Astrocyte of the cerebellum (primary cell): ENCODE results near the gene CCDC91.

ENCODE experiments used
- DNase-seq: peaks from one replicate; pipeline ENCODE4 v3.0.0-alpha.2; 2011; ENCODE audit warnings: low read depth
- H3K4me3 ChIP-seq: 2 replicates; pipeline ENCODE4 v1.5.1; 2011; ENCODE audit warnings: mild to moderate bottlenecking, low read depth, low read length, moderate library complexity
- CTCF ChIP-seq: IDR thresholded peaks from 2 replicates; pipeline ENCODE4 v1.5.1; 2012; ENCODE audit warnings: low read length, low read depth, moderate library complexity, mild to moderate bottlenecking; ENCODE audit errors: missing control alignments
- in situ Hi-C: cut with HindIII; loops from 2 replicates; pipeline ENCODE4 v1.10.0; 2017; ENCODE audit warnings: low sequenced_read_pairs

CCDC91 gene

DNA sequence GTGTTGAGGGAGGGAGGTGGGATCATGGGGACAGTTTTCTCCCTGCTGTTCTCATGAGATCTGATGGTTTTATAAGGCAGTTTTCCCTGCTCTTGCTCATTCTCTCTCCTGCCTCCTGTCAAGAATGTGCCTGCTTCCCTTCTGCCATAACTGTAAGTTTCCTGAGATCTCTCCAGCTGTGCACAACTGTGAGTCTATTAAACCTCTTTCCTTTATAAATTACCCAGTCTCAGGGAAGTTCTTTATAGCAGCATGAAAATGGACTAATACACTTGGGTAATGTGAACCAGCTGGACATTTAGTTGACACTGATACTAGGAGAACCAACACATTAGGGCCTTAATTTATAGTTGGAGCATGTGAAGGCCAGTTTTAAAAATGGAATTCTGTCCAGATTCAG is 12.4 kb upstream of the CCDC91 start:
- TF ChIP-seq CTCF, result no peak
- in situ Hi-C loops, result no loop called here

GRCh38 chr12:28178775-28179174 is 11.5 kb upstream of the CCDC91 start:
- in situ Hi-C loops, result no loop called here
- no peak overlapping the region for H3K4me3 ChIP-seq
- TF ChIP-seq CTCF, result no peak
- DNase-seq, result no peak

More for the DNA sequence above, 12.4 kb upstream of the CCDC91 start:
- no peak overlapping the region for H3K4me3 ChIP-seq
- DNase-seq, result no peak

- no peak overlapping the region for H3K4me3 ChIP-seq
- in situ Hi-C loops, result no loop called here
- TF ChIP-seq CTCF, result no peak
- no peak for DNase-seq
These were observed 9.5 kb upstream of the CCDC91 start for GRCh38 chr12:28180786-28181185.

- in situ Hi-C loops, result no loop called here
- no peak for TF ChIP-seq CTCF
These were observed 5.9 kb upstream of the CCDC91 start for GRCh38 chr12:28184375-28184774.

GRCh38 chr12:28186500-28186899 is 3.8 kb upstream of the CCDC91 start:
- no peak overlapping the region for H3K4me3 ChIP-seq
- no peak for TF ChIP-seq CTCF
- DNase-seq, result no peak
- in situ Hi-C loops, result no loop called here

More at GRCh38 chr12:28184375-28184774, 5.9 kb upstream of the CCDC91 start:
- DNase-seq, result no peak
- no peak overlapping the region for H3K4me3 ChIP-seq

- DNase-seq, result no peak
- in situ Hi-C loops, result no loop called here
- H3K4me3 ChIP-seq, result peak overlapping the region; percentile 82
- TF ChIP-seq CTCF, result no peak
These were observed 404 bp upstream of the CCDC91 start for GRCh38 chr12:28189784-28190320.
